Measurements from ENCODE around the gene CDK5. TPM values are rescaled to one million over a fixed set of nuclear protein-coding genes. Genes with fewer than 3 reads are reported as not detected.
A peak's percentile ranks its signal among the peaks of the same experiment; 100 is the strongest.

The CDK5 gene
- total and polyA plus RNA-seq, 2 of the 13 experiments (the other 11 are each of a cell fraction or from before 2014, with no cell fraction given): 16.4 to 21.3 TPM

- TF ChIP-seq RERE (CRISPR knock-in tag; IDR thresholded peaks at IDR 0.05; ENCODE audit: low read depth): no peak
- TF ChIP-seq ZNF737 (CRISPR knock-in tag; IDR thresholded peaks at IDR 0.05; ENCODE audit: borderline replicate concordance): no peak
- no peak for TF ChIP-seq RCOR2 (CRISPR knock-in tag; IDR thresholded peaks at IDR 0.05)
- no peak for TF ChIP-seq ZKSCAN1 (IDR thresholded peaks at IDR 0.05; ENCODE audit: low read length)
- TF ChIP-seq SP2 (CRISPR knock-in tag; IDR thresholded peaks at IDR 0.05): no peak
- TF ChIP-seq HDAC6 (IDR thresholded peaks at IDR 0.05; ENCODE audit: low read depth, low read length): no peak
- no peak for TF ChIP-seq GMEB2 (CRISPR knock-in tag; IDR thresholded peaks at IDR 0.05; ENCODE audit: low read depth)
- 0 out of 2 replicates have a peak, but pooled peaks have one; percentile 18 for TF ChIP-seq HNF1B (CRISPR knock-in tag; IDR thresholded peaks at IDR 0.05)
- TF ChIP-seq SALL1 (CRISPR knock-in tag; IDR thresholded peaks at IDR 0.05): peak; percentile 60
- no peak for TF ChIP-seq CCAR2 (optimal IDR thresholded peaks at IDR 0.05; ENCODE audit: low read depth, low read length)
- no peak for TF ChIP-seq SKIL (CRISPR knock-in tag; IDR thresholded peaks at IDR 0.05; ENCODE audit: borderline replicate concordance)
- no peak; the same call in none of the 2 replicates for TF ChIP-seq YEATS4 (CRISPR knock-in tag; IDR thresholded peaks at IDR 0.05; ENCODE audit: borderline replicate concordance)
- 0 out of 2 replicates have a peak, but pooled peaks have one; percentile 43 for TF ChIP-seq RFXANK (CRISPR knock-in tag; IDR thresholded peaks at IDR 0.05)
- TF ChIP-seq KLF16 (CRISPR knock-in tag; IDR thresholded peaks at IDR 0.05): no peak; a peak in 1 of 4 replicates
- no peak for TF ChIP-seq CBX5 (CRISPR knock-in tag; IDR thresholded peaks at IDR 0.05; ENCODE audit: borderline replicate concordance)
- TF ChIP-seq RBAK (CRISPR knock-in tag; IDR thresholded peaks at IDR 0.05): no peak
Observed at GRCh38 chr7:151080522-151081169, 22.9 kb upstream of the CDK5 start, which contains the start of gene FASTK (continued).

Measured in HepG2 (cell line).